ENCODE results near the gene LIN28B.

Gene LIN28B

DNA sequence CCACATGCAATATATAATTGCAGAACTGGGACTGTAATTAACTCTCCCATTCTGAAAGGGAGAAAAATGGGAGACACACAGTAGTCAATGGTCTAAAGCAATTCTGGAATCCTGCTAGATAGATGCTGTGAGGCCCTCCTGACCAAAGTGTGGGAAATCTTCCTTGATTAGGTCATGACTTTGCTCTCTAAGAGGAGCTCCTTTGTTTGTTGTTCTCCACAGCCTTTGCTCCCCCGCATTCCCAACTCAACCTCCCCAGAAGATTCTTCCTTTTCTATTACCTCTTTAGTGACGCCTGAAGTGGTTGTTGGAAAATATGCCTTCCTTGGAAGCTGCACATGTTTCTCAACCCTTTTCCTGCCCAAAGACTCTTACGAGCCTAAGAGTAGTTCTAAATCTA, 28.8 kb upstream of the LIN28B start:
- Histone ChIP-seq H3K36me3 (ENCODE audit: control insufficient read depth in 2 of 2, insufficient read depth in 1 of 2, low read length in 2 of 2) (no peaks in the 10 kb centered on the region), H3K4me1 (ENCODE audit: control insufficient read depth, insufficient read depth, low read length) (no peaks in the 10 kb centered on the region), H3K9me3 (ENCODE audit: control insufficient read depth, insufficient read depth, low read depth, low read length) (no peaks in the 10 kb centered on the region; the same call in 1 of the 2 replicates), H3K4me3 (ENCODE audit: low read depth, low read length) (no peak overlapping the region), H3K27ac (ENCODE audit: extremely low read depth, low read depth, low read length) (no peak overlapping the region)
- POLR2A ChIA-PET, result no interaction called here
- no peak for TF ChIP-seq ZBTB20 (tag by site-specific recombination; IDR thresholded peaks at IDR 0.05)
- CTCF ChIA-PET, result interaction anchor here (0.6 kb wide), 3 partner anchors 78 to 139 kb away, joined by 3 to 4 read pairs (median 3); no protein-coding TSS in a partner anchor

DNA sequence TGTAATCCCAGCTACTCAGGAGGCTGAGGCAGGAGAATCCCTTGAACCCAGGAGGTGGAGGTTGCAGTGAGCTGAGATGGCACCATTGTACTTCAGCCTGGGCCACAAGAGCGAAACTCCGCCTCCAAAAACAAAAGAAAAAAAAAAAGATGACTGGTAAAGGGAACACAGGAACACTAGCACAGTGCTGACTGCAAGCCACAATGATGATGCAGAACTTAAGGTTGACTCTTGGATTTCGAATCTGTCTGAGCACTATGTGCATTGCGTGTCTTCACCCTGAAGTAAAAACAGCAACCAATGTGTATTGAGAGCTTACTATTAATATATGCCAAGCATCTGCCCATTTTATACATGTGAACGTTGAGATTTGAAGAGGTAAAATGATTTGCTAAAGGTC, 27.6 kb upstream of the LIN28B start:
- TF ChIP-seq ZNF37A (tag by site-specific recombination; IDR thresholded peaks at IDR 0.05), result no peak
- Histone ChIP-seq H3K27ac (ENCODE audit: extremely low read depth, low read depth, low read length) (no peak overlapping the region), H3K36me3 (ENCODE audit: control insufficient read depth in 2 of 2, insufficient read depth in 1 of 2, low read length in 2 of 2) (no peaks in the 10 kb centered on the region), H3K4me1 (ENCODE audit: control insufficient read depth, insufficient read depth, low read length) (no peaks in the 10 kb centered on the region), H3K4me3 (ENCODE audit: low read depth, low read length) (no peak overlapping the region), H3K9me3 (ENCODE audit: control insufficient read depth, insufficient read depth, low read depth, low read length) (no peaks in the 10 kb centered on the region; the same call in 1 of the 2 replicates)
- ChIA-PET CTCF (interaction anchor here (0.6 to 1.2 kb wide), 2 partner anchors 12 to 159 kb away, joined by 3 to 4 read pairs; no protein-coding TSS in a partner anchor), POLR2A (no interaction called here)

DNA sequence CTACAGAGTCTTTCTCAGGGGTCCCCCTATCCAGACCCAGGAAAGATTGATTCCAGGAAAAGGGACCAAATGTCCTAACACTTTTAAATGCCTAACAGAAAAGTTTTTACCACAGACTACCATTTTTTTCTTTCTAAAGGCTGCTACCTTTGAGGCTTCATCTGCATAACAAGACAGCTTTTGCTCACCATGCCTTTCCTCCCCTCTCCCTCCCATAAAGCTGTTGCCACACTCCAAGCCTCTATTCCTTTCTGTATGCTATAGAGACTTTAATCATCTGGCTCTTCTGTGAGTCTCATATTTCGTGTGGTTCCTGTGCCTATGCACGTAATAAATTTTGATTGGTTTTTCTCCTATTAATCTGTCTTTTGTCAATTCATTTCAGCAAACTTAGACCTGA, 26.0 kb upstream of the LIN28B start:
- POLR2A ChIA-PET, result no interaction called here
- TF ChIP-seq MEIS1 (CRISPR knock-in tag; IDR thresholded peaks at IDR 0.05; ENCODE audit: borderline replicate concordance) (no peak), SP7 (tag by site-specific recombination; IDR thresholded peaks at IDR 0.05) (no peak), ZNF530 (tag by site-specific recombination; IDR thresholded peaks at IDR 0.05; ENCODE audit: low read depth) (peak; percentile 96), GLIS1 (tag by site-specific recombination; IDR thresholded peaks at IDR 0.05) (no peak)
- TF ChIP-seq, protein P1, sequence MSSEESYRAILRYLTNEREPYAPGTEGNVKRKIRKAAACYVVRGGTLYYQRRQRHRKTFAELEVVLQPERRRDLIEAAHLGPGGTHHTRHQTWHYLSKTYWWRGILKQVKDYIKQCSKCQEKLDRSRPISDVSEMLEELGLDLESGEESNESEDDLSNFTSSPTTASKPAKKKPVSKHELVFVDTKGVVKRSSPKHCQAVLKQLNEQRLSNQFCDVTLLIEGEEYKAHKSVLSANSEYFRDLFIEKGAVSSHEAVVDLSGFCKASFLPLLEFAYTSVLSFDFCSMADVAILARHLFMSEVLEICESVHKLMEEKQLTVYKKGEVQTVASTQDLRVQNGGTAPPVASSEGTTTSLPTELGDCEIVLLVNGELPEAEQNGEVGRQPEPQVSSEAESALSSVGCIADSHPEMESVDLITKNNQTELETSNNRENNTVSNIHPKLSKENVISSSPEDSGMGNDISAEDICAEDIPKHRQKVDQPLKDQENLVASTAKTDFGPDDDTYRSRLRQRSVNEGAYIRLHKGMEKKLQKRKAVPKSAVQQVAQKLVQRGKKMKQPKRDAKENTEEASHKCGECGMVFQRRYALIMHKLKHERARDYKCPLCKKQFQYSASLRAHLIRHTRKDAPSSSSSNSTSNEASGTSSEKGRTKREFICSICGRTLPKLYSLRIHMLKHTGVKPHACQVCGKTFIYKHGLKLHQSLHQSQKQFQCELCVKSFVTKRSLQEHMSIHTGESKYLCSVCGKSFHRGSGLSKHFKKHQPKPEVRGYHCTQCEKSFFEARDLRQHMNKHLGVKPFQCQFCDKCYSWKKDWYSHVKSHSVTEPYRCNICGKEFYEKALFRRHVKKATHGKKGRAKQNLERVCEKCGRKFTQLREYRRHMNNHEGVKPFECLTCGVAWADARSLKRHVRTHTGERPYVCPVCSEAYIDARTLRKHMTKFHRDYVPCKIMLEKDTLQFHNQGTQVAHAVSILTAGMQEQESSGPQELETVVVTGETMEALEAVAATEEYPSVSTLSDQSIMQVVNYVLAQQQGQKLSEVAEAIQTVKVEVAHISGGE (tag by site-specific recombination; conservative IDR thresholded peaks at IDR 0.05; ENCODE audit: low read depth), result no peak
- CTCF ChIA-PET, result no interaction called here
- Histone ChIP-seq H3K4me3 (ENCODE audit: low read depth, low read length) (no peak overlapping the region), H3K9me3 (ENCODE audit: control insufficient read depth, insufficient read depth, low read depth, low read length) (no peaks in the 10 kb centered on the region; the same call in 1 of the 2 replicates), H3K4me1 (ENCODE audit: control insufficient read depth, insufficient read depth, low read length) (no peaks in the 10 kb centered on the region), H3K27ac (ENCODE audit: extremely low read depth, low read depth, low read length) (no peak overlapping the region), H3K36me3 (ENCODE audit: control insufficient read depth in 2 of 2, insufficient read depth in 1 of 2, low read length in 2 of 2) (no peaks in the 10 kb centered on the region)

DNA sequence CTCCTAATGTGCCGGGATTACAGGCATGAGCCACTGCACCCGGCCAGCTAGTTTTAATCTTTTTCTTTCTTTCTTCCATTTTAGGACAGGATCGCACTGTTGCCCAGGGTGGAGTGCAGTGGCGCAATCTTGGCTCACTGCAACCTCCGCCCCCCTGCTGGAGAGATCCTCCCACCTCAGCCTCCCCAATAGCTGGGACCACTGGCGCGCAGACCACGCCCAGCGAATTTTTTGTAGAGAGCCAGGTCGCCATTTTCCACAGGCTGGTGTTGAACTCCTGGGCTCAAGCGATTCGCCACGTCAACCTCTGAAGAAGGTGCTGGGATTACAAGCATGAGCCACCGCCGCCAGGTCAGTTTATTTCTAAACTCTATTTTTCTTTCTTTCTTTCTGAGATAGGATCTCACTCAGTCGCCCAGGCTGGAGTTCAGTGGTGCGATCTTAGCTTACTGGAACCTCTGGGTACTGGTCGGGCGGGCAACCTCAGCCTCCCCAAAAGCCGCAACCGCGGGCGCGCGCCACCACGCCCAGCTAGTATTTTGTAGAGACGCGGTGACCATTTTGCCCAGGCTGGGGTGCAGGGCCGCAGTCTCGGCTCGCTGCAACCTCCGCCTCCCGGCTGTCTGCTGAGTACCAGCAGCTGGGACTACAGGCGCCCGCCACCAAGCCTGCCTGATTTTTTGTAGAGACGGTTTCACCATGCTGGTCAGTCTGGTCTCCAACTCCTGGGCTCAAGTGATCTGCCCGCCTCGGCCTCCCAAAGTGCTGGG, 20.0 kb upstream of the LIN28B start:
- Histone ChIP-seq H3K36me3 (ENCODE audit: control insufficient read depth in 2 of 2, insufficient read depth in 1 of 2, low read length in 2 of 2) (no peaks in the 10 kb centered on the region), H3K9me3 (ENCODE audit: control insufficient read depth, insufficient read depth, low read depth, low read length) (no peaks in the 10 kb centered on the region), H3K4me1 (ENCODE audit: control insufficient read depth, insufficient read depth, low read length) (no peaks in the 10 kb centered on the region), H3K4me3 (ENCODE audit: low read depth, low read length) (no peak overlapping the region), H3K27ac (ENCODE audit: extremely low read depth, low read depth, low read length) (no peak overlapping the region)
- CTCF ChIA-PET, result interaction anchor here (0.7 to 1.3 kb wide), 2 partner anchors 141 to 192 kb away, joined by 3 to 4 read pairs; no protein-coding TSS in a partner anchor
- TF ChIP-seq ZNF214 (tag by site-specific recombination; IDR thresholded peaks at IDR 0.05; ENCODE audit: borderline replicate concordance) (no peak), BCL11A (tag by site-specific recombination; IDR thresholded peaks at IDR 0.05; ENCODE audit: low read depth) (no peak)
- POLR2A ChIA-PET, result no interaction called here

Measured in HEK293 (cell line).